ENCODE results near the gene RELB.

Gene RELB

DNA sequence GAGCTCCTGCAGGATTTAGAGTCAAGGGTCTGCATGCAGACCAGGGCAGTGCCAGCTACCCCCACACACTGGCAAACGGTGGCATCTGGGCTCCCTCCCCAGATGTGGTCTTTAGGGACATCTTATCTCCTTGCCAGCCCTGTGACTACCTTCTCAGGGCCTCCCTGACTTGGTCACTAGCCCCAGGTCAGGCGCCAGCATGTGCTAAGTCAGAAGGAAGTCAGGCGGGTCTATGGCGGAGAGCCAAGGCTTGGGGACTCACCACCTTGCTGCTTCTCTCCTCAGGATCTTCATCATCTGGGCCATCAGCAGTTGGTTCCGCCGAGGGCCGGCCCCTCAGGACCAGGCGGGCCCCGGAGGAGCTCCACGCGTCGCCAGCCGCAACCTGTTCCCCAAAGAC lies 28.5 kb upstream of the RELB start:
- H3K4me3 ChIP-seq (ENCODE audit: low read depth, low read length) = no peak overlapping the region
- TF ChIP-seq, protein P1, sequence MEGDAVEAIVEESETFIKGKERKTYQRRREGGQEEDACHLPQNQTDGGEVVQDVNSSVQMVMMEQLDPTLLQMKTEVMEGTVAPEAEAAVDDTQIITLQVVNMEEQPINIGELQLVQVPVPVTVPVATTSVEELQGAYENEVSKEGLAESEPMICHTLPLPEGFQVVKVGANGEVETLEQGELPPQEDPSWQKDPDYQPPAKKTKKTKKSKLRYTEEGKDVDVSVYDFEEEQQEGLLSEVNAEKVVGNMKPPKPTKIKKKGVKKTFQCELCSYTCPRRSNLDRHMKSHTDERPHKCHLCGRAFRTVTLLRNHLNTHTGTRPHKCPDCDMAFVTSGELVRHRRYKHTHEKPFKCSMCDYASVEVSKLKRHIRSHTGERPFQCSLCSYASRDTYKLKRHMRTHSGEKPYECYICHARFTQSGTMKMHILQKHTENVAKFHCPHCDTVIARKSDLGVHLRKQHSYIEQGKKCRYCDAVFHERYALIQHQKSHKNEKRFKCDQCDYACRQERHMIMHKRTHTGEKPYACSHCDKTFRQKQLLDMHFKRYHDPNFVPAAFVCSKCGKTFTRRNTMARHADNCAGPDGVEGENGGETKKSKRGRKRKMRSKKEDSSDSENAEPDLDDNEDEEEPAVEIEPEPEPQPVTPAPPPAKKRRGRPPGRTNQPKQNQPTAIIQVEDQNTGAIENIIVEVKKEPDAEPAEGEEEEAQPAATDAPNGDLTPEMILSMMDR (conservative IDR thresholded peaks at IDR 0.05; ENCODE audit: low read depth, low read length) = no peak
- DNase-seq (ENCODE audit: low read depth) = no peak

DNA sequence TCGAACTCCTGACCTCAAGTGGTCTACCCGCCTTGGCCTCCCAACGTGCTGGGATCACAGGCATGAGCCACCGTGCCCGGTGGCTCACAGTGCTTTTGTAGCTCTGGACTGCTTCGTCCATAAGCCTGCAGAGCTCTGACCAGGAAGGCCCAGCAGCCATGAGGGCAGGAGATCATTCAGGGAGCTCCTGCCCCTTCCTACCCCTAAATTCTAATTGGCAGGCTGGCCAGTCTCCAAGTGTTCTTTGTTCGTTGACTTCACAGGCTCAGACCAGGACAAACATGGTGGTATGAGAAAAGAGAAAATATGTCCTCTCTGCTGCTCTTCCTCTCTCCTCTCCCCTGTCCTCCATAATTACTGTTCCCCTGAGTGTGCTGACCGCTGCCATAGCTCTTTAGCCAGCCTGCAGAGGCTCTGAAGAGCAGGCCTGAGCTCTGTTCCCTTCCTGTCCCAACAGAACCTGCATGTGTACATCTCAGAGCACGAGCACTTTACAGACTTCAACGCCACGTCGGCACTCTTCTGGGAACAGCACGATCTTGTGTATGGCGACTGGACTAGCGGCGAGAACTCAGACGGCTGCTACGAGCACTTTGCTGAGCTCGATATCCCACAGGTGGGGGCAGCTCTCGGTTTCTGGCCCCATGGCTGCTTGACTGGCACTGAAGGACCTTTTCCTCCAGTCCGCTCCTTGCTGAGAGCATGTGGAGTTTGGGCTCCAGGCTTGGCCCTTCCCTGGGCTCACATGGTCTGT lies 27.1 kb upstream of the RELB start:
- no peak overlapping the region for H3K4me3 ChIP-seq (ENCODE audit: low read depth, low read length)
- DNase-seq (ENCODE audit: low read depth) = no peak
- TF ChIP-seq, protein P1 (conservative IDR thresholded peaks at IDR 0.05; ENCODE audit: low read depth, low read length) = no peak

DNA sequence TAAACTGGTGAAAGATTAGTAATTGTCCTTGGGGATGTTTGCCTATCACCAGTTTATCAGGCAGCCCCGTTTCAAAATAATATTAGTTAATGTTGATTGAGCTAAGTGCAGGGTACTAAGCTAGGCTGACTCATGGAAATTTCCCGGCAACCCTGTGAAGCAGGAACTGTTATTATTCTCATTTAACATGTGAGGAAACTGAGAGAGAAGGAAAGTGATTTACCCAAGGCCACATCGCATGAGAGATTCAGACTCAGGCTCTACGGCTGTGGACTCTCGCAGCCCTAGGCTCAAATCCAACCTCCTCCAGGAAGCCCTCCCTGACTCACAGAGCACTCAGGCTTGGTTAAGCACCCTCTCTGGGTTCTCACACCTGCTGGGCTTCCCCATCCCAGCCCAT lies 26.4 kb upstream of the RELB start:
- TF ChIP-seq, protein P1 (conservative IDR thresholded peaks at IDR 0.05; ENCODE audit: low read depth, low read length) = no peak
- no peak overlapping the region for H3K4me3 ChIP-seq (ENCODE audit: low read depth, low read length)
- no peak for DNase-seq (ENCODE audit: low read depth)

DNA sequence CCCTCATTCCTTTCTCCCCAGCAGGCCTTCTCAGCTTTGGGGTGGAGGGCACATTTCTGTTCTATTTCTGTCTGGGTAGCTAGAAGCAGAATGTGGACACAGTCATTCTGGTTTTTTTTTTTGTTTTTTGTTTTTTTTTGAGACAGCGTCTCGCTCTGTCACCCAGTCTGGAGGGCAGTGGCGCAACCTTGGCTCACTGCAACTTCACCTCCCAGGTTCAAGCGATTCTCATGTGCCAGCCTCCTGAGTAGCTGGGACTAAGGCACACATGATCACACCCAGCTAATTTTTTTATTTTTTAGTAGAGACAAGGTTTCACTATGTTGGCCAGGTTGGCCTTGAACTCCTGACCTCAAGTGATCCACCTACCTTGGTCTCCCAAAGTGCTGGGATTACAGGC lies 25.8 kb upstream of the RELB start:
- DNase-seq (ENCODE audit: low read depth) = no peak
- TF ChIP-seq, protein P1 (conservative IDR thresholded peaks at IDR 0.05; ENCODE audit: low read depth, low read length) = no peak
- no peak overlapping the region for H3K4me3 ChIP-seq (ENCODE audit: low read depth, low read length)

DNA sequence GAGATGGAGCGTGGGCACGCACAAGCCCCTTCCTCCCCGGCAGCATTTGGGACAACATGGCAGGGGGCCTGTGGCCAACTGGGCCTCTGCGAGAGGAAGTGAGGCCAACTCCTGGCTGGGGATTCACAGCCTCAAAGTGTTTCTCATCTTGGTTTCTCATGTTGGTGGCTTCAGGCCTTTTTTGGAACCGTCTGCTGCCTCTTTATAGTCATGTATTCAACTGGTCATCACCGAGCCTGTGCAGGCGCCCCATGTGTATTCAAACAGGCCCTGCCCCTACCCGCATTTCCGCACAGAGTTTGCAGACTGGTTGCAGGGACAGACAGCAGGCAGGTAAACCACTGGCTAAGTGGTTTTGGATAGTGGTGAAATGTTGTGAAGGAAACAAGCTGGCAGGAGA lies 17.3 kb upstream of the RELB start:
- TF ChIP-seq, protein P1 (conservative IDR thresholded peaks at IDR 0.05; ENCODE audit: low read depth, low read length) = no peak
- no peak for DNase-seq (ENCODE audit: low read depth)
- no peak overlapping the region for H3K4me3 ChIP-seq (ENCODE audit: low read depth, low read length)

DNA sequence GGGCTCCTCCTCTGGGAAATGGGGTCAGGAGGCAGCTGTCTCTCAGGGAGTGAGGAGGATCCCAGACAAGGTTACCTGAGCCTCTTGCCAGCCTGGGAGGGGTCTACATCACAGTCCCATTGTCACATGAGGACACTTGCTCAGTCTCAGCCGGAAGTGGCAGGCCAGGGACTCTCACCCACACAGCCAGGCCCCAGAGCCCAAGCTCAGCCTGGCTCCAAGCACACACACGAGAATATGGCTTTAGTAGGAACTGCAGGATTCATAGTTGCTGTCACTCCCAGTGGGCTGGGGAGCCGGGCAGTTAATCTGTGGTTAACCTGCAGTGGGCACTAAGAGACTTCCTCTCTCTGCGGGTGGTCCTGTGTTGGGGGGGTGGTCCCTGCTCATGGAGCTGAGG lies 15.8 kb upstream of the RELB start:
- DNase-seq (ENCODE audit: low read depth) = no peak
- TF ChIP-seq, protein P1 (conservative IDR thresholded peaks at IDR 0.05; ENCODE audit: low read depth, low read length) = no peak
- H3K4me3 ChIP-seq (ENCODE audit: low read depth, low read length) = no peak overlapping the region

DNA sequence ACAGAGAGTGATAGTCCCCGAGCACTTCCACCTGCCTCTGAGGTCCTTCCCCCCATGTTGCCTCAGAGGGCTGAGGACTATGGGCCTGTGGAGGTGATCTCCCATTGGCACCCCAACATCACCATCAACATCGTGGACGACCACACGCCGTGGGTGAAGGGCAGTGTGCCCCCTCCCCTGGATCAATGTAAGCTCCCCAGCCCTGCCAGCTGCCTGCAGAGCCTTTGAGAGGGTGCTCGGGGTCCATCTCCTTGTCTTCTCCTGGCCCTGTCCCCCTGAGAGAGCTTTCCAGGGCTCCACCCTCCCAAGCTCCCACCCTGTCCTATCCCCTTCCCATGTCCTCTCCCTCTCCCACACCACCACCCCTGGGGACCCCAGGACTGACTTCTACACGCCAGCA lies 14.9 kb upstream of the RELB start:
- DNase-seq (ENCODE audit: low read depth) = no peak
- TF ChIP-seq, protein P1 (conservative IDR thresholded peaks at IDR 0.05; ENCODE audit: low read depth, low read length) = no peak
- H3K4me3 ChIP-seq (ENCODE audit: low read depth, low read length) = no peak overlapping the region
